D721Med (cell line): Measurements from ENCODE around the gene PARL.

ENCODE experiments used
- DNase-seq: peaks from one replicate; pipeline ENCODE4 v3.0.0; 2011; ENCODE audit warnings: low spot score; ENCODE audit not compliant: insufficient read length
- FAIRE-seq: peaks from 2 replicates; lab custom pipeline; 2011; peaks lifted over from hg19 to GRCh38; lab: Jason Lieb, UNC
- CTCF ChIP-seq: IDR thresholded peaks from 2 replicates; pipeline ENCODE4 v1.5.1; 2012; ENCODE audit warnings: mild to moderate bottlenecking, control low read depth; ENCODE audit not compliant: insufficient read depth; ENCODE audit errors: missing control alignments

PARL gene

DNA sequence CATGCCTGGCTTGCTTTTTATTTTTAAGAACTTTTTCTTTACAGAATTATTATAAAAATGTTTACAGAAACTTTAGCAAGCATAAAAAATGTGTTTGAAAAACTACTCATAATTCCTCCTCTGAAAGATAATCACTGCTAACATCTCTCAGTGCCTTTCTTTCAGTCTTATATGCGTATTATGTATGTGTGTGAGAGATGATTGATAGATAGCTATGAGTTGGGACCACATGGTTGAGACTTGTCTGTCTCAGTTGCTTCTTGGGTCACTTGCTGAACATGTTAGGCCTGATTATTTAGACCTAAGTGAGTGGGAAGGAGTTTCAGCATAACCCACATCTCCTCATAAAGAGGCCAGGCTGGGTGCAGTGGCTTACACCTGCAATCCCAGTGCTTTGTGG, 70.4 kb downstream of the PARL start:
- FAIRE-seq (no peak), DNase-seq (no peak)
- no peak for TF ChIP-seq CTCF

GRCh38 chr3:183812761-183813445, 71.8 kb downstream of the PARL start:
- TF ChIP-seq CTCF = no peak
- no peak for FAIRE-seq
- no peak for DNase-seq

DNA sequence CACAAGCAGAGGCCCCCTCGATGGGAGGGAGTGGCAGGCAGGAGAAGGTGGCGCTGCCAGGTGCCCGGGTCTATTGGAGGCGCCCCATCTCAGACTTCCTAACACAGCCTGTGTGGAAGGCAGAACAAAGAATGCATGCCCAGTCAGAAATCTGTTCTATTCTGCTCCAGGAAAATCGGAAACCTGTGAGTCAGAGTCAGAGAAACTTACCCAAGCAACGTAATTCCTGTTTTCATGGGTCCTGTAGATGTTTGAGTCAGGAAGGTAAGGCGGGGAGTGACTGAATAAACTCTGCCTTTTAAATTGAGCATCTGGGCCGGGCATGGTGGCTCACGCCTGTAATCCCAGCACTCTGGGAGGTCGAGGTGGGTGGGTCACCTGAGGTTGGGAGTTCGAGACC, 73.0 kb downstream of the PARL start:
- no peak for DNase-seq
- TF ChIP-seq CTCF = no peak
- no peak for FAIRE-seq

DNA sequence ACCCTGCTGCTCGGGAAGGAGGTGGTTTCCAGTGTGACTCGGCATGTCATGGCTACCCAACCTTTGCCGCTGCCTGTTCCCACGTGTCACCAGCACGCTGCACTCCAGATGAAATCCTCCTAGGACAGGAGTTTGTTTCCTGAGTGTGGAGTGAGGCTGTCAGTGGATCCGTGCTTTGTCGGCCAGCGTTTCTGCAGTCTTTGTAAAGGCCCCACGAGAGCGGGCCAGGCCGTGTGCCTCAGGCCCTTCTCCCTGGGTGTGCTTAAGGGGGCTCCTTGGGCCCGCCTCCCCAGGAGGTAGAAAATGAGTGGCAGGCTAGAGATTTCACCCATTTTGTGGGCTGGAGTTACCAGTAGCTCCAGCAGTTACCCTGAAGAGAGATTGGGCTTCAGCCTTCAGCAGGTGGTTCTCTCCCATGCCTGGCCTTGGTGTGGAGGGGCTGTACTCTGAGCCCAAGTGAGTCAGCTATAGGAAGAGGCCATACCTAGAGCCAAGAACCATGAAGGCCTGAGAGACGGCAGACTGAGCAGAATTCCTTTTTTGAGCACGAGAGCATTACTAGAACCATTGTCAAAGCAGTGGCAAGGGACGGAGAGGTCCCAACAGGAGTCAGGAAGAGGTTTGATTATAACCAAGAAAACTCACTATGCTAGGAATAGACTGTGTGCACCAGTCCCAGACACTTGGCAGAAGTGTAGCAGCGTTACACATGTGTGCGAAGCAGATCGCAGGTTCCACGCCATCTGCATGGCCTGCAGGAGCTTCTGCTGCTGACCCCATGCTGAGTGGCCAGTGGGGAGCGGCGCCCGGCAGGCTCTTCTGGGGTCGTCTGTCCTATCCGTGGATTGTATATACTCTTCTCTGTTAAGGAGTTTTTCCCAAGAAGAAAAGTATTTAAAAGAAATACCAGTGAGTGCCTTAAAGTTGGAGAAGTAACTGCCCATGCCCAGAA, 73.8 kb downstream of the PARL start:
- DNase-seq = no peak
- no peak for FAIRE-seq
- TF ChIP-seq CTCF = no peak

DNA sequence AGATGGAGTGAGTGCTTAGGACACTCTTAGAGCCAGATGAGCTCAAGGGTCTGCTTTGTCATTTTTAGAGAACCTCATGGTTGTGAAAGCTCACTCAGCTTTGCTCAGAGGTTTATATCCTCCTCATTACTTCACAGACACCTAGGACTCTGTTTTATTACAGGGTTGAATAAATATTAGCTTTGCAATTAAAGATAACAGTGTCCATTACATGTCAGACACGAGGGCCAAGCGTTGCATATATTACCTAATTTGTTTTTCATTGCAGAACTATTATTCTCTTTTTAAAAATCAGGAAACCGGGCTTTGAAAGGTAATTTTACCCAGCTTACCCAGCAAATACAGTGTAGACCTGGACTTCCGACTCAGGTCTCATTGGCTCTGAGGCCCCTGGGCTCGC, 75.4 kb downstream of the PARL start:
- DNase-seq (no peak), FAIRE-seq (no peak)
- TF ChIP-seq CTCF = no peak

DNA sequence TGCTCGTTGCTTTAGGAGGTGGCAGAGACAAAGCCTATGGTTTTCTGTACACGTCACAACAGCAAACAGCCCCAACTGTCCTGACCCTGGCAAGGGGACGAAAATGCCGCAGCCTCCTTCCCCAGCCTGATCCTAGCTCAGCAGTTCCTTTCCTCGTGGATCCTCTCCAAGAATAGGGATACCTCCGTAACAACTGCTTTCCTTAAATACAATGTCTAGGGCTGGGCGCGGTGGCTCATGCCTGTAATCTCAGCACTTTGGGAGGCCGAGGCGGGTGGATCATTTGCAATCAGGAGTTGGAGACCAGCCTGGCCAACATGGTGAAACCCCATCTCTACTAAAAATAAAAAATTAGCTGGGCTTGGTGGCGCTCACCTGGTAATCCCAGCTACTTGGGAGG, 76.3 kb downstream of the PARL start:
- FAIRE-seq (no peak), DNase-seq (no peak)
- TF ChIP-seq CTCF = no peak
